Hindlimb muscle (tissue), 1 donor: ENCODE results near the gene FMN2. TPM values are rescaled to one million over a fixed set of nuclear protein-coding genes. Genes with fewer than 3 reads are reported as not detected.

Source experiments
- DNase-seq: peaks from one replicate; pipeline ENCODE4 v3.0.0-alpha.2; 2013
- polyA plus RNA-seq: library from polyadenylated mRNA; unstranded; fragments of 120-200 nt; gene quantifications from one replicate; pipeline ENCODE4 v1.2.1, GENCODE V29; 2013; ENCODE audit not compliant: insufficient read length

Gene FMN2
- polyA plus RNA-seq, 1 donor, result 0.23 TPM

GRCh38 chr1:240199758-240200645 is 108.3 kb downstream of the FMN2 start:
- no peak for DNase-seq

DNA sequence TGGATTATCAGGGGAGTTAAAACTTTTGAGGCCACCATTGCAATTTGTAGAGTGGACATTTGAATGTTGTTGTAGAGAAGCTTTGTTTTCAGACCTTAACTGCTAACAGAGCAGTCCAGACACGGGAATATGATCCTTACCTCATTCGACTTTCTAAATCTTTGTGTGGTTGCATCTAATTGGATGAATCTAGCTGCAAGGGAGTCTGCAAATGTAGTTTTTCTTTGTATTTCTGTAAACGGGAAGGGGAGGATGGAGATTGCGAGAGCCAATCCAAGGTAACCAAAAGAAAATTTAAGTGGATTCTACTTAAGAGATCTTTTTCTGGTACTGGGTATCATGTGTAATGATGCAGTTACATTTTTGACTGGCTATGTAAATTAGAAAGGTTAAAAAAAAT is 110.2 kb downstream of the FMN2 start:
- DNase-seq, result no peak

DNA sequence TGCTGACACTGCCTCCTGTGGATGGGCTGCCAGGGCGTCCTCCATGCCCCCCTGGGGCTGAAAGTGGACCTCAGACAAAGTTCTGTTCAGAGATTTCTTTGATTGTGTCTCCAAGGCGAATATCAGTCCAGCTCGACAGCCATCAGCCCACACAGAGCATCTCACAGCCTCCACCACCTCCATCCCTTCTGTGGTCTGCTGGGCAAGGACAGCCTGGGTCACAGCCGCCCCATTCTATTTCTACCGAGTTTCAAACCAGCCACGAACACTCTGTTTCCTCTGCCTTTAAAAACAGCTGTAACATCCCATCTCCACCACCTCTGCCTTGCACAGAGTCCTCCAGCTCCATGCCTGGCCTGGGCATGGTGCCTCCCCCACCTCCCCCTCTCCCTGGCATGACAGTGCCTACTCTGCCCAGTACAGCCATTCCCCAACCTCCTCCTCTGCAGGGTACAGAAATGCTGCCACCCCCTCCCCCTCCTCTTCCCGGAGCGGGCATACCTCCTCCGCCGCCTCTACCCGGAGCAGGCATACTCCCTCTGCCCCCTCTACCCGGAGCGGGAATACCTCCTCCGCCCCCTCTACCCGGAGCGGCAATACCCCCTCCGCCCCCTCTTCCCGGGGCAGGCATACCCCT is 115.5 kb downstream of the FMN2 start:
- DNase-seq, result no peak

- no peak for DNase-seq
These were observed 118.3 kb downstream of the FMN2 start for GRCh38 chr1:240210026-240210425.

GRCh38 chr1:240212556-240212955 is 120.9 kb downstream of the FMN2 start:
- no peak for DNase-seq

GRCh38 chr1:240217403-240217802 is 125.7 kb downstream of the FMN2 start:
- DNase-seq, result no peak

DNA sequence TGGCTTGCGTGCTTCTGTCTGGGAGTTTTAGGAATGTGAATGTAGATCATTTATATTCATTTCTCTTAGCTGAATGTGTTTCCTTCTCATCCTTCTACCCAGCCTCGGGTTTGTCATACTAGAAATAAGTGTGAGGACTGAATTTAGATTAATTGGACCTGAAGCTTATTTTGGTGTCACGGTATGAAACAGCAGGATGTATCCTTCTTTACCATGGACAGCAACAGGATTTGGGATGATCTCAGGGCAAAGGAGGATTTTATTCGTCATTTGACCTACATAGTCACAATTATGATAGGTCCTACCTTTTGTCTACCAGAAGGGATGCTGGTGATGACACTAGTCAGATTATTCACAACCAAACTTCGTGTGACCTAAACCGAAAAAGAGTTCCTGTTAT is 127.4 kb downstream of the FMN2 start:
- DNase-seq, result no peak

DNA sequence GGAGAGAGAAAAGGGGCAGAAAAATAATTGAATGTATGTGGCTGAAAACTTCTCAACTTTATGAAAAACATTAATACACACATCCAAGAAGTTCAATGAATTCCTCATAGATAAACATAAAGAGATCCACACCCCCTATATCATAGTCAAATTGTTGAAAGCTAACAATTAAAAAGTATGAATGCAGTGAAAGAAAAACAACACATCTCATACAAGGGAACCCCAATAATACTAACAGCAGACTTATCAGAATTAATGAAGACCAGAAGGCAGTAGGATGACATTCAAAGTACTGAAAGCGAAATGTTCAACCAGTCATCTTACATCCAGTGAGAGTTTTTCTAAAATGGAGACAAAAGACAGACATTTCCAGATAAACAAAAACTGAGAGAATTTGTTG is 134.4 kb downstream of the FMN2 start:
- DNase-seq, result no peak

- DNase-seq, result no peak
These were observed 139.1 kb downstream of the FMN2 start for GRCh38 chr1:240230816-240231215.

GRCh38 chr1:240232530-240232929 is 140.8 kb downstream of the FMN2 start:
- no peak for DNase-seq

- no peak for DNase-seq
These were observed 143.0 kb downstream of the FMN2 start for GRCh38 chr1:240234485-240235210.

GRCh38 chr1:240235521-240236288 is 144.0 kb downstream of the FMN2 start:
- no peak for DNase-seq

- no peak for DNase-seq
These were observed 145.6 kb downstream of the FMN2 start for GRCh38 chr1:240237305-240237721.

DNA sequence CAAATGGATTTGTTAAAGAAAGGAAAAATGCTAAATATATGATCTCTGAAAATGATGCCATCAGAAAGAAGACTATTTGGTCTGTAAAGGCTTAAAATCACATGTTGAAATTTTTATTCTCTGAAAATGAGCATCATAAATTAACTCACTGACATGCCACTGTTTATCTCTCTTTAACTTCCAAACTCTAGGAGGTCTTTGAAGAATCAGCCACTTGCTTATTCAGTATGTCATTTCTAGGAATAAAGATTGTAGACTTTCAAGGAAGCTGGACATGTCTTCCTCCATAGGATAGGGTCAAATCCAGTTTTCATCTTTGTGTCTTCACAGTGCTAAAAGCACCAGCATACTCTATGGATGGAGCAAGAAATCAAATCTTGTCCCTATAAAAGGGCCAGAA is 147.6 kb downstream of the FMN2 start:
- DNase-seq, result no peak

DNA sequence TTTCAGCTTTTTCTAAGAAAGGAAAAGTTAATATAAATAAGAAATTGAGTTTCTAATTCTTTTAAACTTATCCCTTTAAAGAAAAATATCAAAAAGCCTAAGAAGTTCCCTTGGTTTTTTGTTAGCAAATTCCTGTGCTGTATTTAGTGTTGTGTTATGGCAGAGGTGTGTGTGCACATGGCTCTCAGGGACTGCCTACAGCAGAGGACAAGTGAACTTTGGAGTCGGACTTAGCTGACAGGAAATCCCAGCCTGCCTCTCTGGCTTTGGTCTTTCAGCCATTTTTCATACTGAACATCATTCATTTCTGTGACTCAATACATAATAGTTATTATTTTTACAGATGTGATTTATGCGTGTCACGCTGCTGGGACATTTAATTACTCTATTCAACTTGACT is 149.6 kb downstream of the FMN2 start:
- no peak for DNase-seq

DNA sequence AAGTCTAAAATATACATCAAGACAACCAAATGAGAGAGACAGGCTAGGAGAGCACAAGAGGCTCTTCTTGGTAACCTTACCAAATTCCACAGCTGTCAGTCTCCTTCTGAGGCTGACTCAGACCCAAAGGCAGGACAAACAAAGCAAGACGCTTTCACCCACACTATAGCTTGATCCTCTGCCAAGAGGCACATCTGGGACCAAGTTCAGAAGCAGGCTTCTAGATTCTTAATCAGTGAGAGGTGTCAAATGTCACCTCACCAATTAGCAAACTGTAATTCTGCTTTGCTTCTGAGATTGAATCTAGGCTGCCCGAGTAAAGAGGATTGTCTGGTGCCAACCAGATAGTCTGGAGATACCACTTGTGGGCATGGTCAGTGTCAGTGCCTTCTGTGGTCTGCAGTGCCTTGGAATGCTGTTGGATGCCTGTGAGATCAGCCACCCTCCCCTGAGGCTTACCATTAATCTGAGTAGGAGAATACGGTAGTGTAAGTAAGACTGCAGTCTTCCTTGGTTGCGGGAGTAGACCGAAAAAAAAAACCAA is 151.0 kb downstream of the FMN2 start:
- DNase-seq, result no peak

GRCh38 chr1:240244968-240245628 is 153.4 kb downstream of the FMN2 start:
- DNase-seq, result no peak

- no peak for DNase-seq
These were observed 153.9 kb downstream of the FMN2 start for GRCh38 chr1:240245629-240246020.

DNA sequence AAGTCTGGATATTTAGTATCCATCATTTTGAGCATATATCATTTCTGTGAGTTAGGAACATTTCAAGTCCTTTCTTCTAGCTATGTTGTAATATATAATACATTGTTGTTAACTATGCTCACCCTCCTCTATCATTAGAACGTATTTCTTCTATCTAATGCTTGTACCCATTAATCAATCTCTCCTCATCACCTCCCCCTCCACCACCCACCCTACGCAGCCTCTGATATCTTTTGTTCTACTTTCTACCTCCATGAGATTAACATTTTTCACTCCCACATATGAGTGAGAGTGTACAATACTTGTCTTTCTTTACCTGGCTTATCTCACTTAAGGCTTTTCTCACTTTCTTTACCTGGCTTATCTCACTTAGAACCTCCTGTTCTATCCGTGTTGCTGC is 156.2 kb downstream of the FMN2 start:
- no peak for DNase-seq

GRCh38 chr1:240254006-240254405 is 162.3 kb downstream of the FMN2 start:
- DNase-seq, result no peak

DNA sequence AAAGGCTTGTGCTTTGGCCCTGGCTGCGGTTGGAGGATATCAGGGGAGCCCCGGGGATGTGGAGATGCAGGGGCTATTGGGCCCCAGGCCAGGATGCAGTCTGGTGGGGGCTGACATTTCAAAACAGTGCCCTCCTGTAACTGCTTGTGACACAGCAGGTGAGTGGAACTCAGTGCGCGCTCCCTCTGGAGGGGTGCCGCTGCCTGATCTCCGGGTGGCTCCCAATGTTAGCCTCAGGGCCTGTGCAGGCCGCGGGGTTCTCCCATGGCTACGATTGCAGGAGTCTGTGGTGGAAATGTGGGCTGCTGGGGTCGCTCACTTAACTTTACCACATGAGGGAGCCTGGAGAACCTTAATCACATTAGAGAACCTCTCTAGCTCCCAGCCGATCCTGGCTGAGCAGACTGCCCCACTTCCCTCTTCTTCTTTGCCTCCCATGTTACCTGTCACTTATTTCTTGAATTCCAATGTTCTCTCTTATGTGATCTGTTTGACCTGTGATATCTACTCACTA is 163.2 kb downstream of the FMN2 start:
- DNase-seq, result no peak

DNA sequence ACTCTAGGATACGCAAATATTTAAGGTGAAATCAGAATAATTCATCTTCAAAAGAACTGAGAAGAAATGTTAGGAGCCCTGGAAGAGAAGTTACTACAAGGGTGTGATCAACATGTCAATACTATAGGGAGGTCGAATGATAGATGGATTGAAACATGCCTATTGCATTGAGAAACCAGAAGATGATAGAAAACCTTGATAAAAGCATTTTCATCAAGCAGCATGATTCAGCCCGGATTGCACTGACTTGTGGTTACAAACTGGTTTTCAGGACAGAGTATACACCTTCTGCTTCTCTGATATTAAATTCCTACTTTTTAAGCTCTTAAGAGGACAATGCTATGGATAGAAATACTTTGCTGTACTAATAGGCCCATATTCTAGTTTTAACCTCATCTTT is 164.2 kb downstream of the FMN2 start:
- DNase-seq, result no peak
